HCT116 (cell line): ENCODE measurements around the gene TMEM74B. TPM values are rescaled to one million over a fixed set of nuclear protein-coding genes. Genes with fewer than 3 reads are reported as not detected.

ENCODE experiments used
- ATAC-seq: fragments of 200-7000 bp; cut with Tn5 transposase; 2 replicates; pipeline ENCODE4 v1.9.1; 2020; ENCODE audit warnings: mild to moderate bottlenecking, moderate library complexity
- BruUV-seq: library from RNA; stranded (reverse); fragments of 400-500 nt; replicated peaks from 2 replicates; lab custom pipeline; 2021; lab: Mats Ljungman, UMichigan
- CTCF ChIA-PET: fragments of 300-600 bp; sonication (Branson Sonifier 250); formaldehyde crosslinking; loops from one replicate; lab custom pipeline; 2021; ENCODE audit warnings: antibody characterized with exemption; lab: Charles Lee
- POLR2A ChIA-PET: fragments of 300-600, 350-600 bp; sonication (Branson Sonifier 250); formaldehyde crosslinking; loops from one replicate; lab custom pipeline; 2021; ENCODE audit warnings: antibody characterized with exemption; lab: Charles Lee
- RAD21 ChIA-PET, 2 experiments: fragments of 300-600 bp; sonication (Branson Sonifier 250); formaldehyde crosslinking; loops; one replicate each; lab custom pipeline; 2023; ENCODE audit warnings: low total read pairs in 2 of 2; ENCODE audit not compliant: uncharacterized antibody in 2 of 2, unreplicated experiment in 2 of 2, low non-redundant PET in 1 of 2; lab: Charles Lee
- DNase-seq: peaks from one replicate; pipeline ENCODE4 v3.0.0-alpha.2; 2010; ENCODE audit warnings: low read depth, low spot score
- H2AFZ ChIP-seq: fragments of 200-600 bp; shearing (Covaris generic), sonication (generic); 2 replicates; pipeline ENCODE4 v1.6.1; 2017; ENCODE audit warnings: low read depth, mixed run types, mixed read lengths, antibody characterized with exemption, low read length; ENCODE audit not compliant: poor library complexity, severe bottlenecking
- H3K27ac ChIP-seq: 2 replicates; pipeline ENCODE4 v1.5.1; 2012; ENCODE audit warnings: low read depth, low read length
- H3K27me3 ChIP-seq: fragments of 200-600 bp; sonication (generic); 2 replicates; pipeline ENCODE4 v1.6.1; 2016; ENCODE audit warnings: mixed run types, low read length, mixed read lengths; ENCODE audit not compliant: insufficient read depth
- H3K36me3 ChIP-seq, 2 experiments: fragments of 200-500 bp in 1 of 2; fragments of 200-600 bp in 1 of 2; sonication (Bioruptor generic) in 1 of 2; sonication (generic) in 1 of 2; 2 replicates each; pipeline versions ENCODE4 v1.5.1 to v1.6.1; 2014 to 2016; ENCODE audit warnings: low read length in 2 of 2, inconsistent platforms in 1 of 2, mixed read lengths in 1 of 2, mixed run types in 1 of 2; ENCODE audit not compliant: insufficient read depth in 2 of 2, control insufficient read depth in 1 of 2
- H3K4me1 ChIP-seq, 2 experiments: fragments of 200-600 bp in 1 of 2; sonication (generic) in 1 of 2; 2 replicates each; pipeline versions ENCODE4 v1.5.1 to v1.6.1; 2012 to 2017; ENCODE audit warnings: low read length in 2 of 2, inconsistent platforms in 1 of 2, mild to moderate bottlenecking in 1 of 2, mixed read lengths in 1 of 2, mixed run types in 1 of 2, moderate library complexity in 1 of 2; ENCODE audit not compliant: insufficient read depth in 2 of 2, control insufficient read depth in 1 of 2
- H3K4me2 ChIP-seq: fragments of 200-600 bp; sonication (generic); 2 replicates; pipeline ENCODE4 v1.6.1; 2017; ENCODE audit warnings: mixed run types, low read length, mixed read lengths
- H3K4me3 ChIP-seq, 2 experiments: fragments of 200-600 bp in 1 of 2; sonication (generic) in 1 of 2; replicated peaks in 1 of 2; 2 replicates each; pipeline ENCODE4 v1.5.1; 2011 to 2016; ENCODE audit warnings: low read length in 2 of 2, control low read depth in 1 of 2, low read depth in 1 of 2, mild to moderate bottlenecking in 1 of 2, mixed read lengths in 1 of 2, mixed run types in 1 of 2
- H3K79me2 ChIP-seq: fragments of 200-600 bp; sonication (generic); 2 replicates; pipeline ENCODE4 v1.6.1; 2017; ENCODE audit warnings: mild to moderate bottlenecking, mixed run types, low read length, moderate library complexity, mixed read lengths; ENCODE audit not compliant: insufficient read depth
- H3K9ac ChIP-seq: fragments of 200-600 bp; sonication (generic); 2 replicates; pipeline ENCODE4 v1.6.1; 2016; ENCODE audit warnings: low read length, mixed read lengths
- H3K9me2 ChIP-seq: fragments of 200-600 bp; sonication (generic), shearing (Covaris generic); 2 replicates; pipeline ENCODE4 v1.6.1; 2017; ENCODE audit warnings: mixed run types, mild to moderate bottlenecking, moderate library complexity; ENCODE audit not compliant: insufficient read depth
- H3K9me3 ChIP-seq, 2 experiments: fragments of 200-500 bp in 1 of 2; fragments of 200-600 bp in 1 of 2; sonication (Bioruptor generic) in 1 of 2; sonication (generic) in 1 of 2; 2 replicates each; pipeline ENCODE4 v1.6.1; 2014 to 2017; ENCODE audit warnings: low read length in 2 of 2, mixed read lengths in 2 of 2, inconsistent platforms in 1 of 2, low read depth in 1 of 2, mild to moderate bottlenecking in 1 of 2, mixed run types in 1 of 2, moderate library complexity in 1 of 2; ENCODE audit not compliant: control insufficient read depth in 1 of 2, insufficient read depth in 1 of 2
- H4K20me1 ChIP-seq: fragments of 200-600 bp; sonication (generic), shearing (Covaris generic); 2 replicates; pipeline ENCODE4 v1.6.1; 2017; ENCODE audit warnings: mixed run types, mild to moderate bottlenecking, moderate library complexity; ENCODE audit not compliant: insufficient read depth
- CEBPB ChIP-seq: IDR thresholded peaks from 2 replicates; pipeline ENCODE4 v1.6.1; 2012; ENCODE audit warnings: low read depth
- EGR1 ChIP-seq: IDR thresholded peaks from 2 replicates; pipeline ENCODE4 v1.6.1; 2012; ENCODE audit warnings: low read depth
- EZH2phosphoT487 ChIP-seq: fragments of 200-600 bp; IDR thresholded peaks from 2 replicates; pipeline ENCODE4 v1.6.1; 2018; ENCODE audit warnings: antibody characterized with exemption, borderline replicate concordance
- FOSL1 ChIP-seq: IDR thresholded peaks from 2 replicates; pipeline ENCODE4 v1.6.1; 2012; ENCODE audit warnings: low read depth
- POLR2AphosphoS5 ChIP-seq: IDR thresholded peaks from 2 replicates; pipeline ENCODE4 v1.6.1; 2011; ENCODE audit warnings: mild to moderate bottlenecking, low read depth, low read length, moderate library complexity
- RAD21 ChIP-seq: IDR thresholded peaks from 2 replicates; pipeline ENCODE4 v1.6.1; 2012; ENCODE audit warnings: low read depth, mild to moderate bottlenecking
- SP1 ChIP-seq: IDR thresholded peaks from 2 replicates; pipeline ENCODE4 v1.6.1; 2012; ENCODE audit warnings: low read depth
- YY1 ChIP-seq: IDR thresholded peaks from 2 replicates; pipeline ENCODE4 v1.6.1; 2011; ENCODE audit warnings: low read length, low read depth, moderate library complexity, mild to moderate bottlenecking; ENCODE audit not compliant: insufficient replicate concordance; ENCODE audit errors: extremely low read depth
- ZFX ChIP-seq: fragments of 450-650 bp; IDR thresholded peaks from 2 replicates; pipeline ENCODE4 v1.6.1; 2017
- intact Hi-C: fragments of 100-400 bp; cut with micrococcal nuclease; formaldehyde crosslinking; loops from 2 replicates; pipeline ENCODE4 v1.10.0; 2022
- total RNA-seq: library from RNA; stranded (reverse); gene quantifications from one replicate; pipeline ENCODE4 v1.2.1, GENCODE V29; 2021; ENCODE audit not compliant: unreplicated experiment
- TF ChIP-seq, protein P1 (sequence below), 3 experiments: fragments of 200-600 bp in 1 of 3; sonication (generic) in 1 of 3; IDR thresholded peaks in 2 of 3; conservative IDR thresholded peaks in 1 of 3; 2 replicates each; pipeline ENCODE4 v1.5.1; 2012 to 2017; ENCODE audit warnings: low read depth in 2 of 3, low read length in 2 of 3, antibody characterized with exemption in 1 of 3, borderline replicate concordance in 1 of 3, control low read depth in 1 of 3, mild to moderate bottlenecking in 1 of 3, mixed read lengths in 1 of 3, mixed run types in 1 of 3, moderate library complexity in 1 of 3; ENCODE audit not compliant: insufficient read depth in 1 of 3
- TF ChIP-seq, protein P2 (sequence below): IDR thresholded peaks from 2 replicates; pipeline ENCODE4 v1.6.1; 2012
- TF ChIP-seq, protein P3 (sequence below): IDR thresholded peaks from 2 replicates; pipeline ENCODE4 v1.6.1; 2011; ENCODE audit warnings: mild to moderate bottlenecking, low read length, moderate library complexity; ENCODE audit not compliant: insufficient replicate concordance; ENCODE audit errors: extremely low read depth
- TF ChIP-seq, protein P4 (sequence below): IDR thresholded peaks from 2 replicates; pipeline ENCODE4 v1.6.1; 2012

Gene TMEM74B
- total RNA-seq, 1 experiment from 2014 or later, result 25.7 TPM

DNA sequence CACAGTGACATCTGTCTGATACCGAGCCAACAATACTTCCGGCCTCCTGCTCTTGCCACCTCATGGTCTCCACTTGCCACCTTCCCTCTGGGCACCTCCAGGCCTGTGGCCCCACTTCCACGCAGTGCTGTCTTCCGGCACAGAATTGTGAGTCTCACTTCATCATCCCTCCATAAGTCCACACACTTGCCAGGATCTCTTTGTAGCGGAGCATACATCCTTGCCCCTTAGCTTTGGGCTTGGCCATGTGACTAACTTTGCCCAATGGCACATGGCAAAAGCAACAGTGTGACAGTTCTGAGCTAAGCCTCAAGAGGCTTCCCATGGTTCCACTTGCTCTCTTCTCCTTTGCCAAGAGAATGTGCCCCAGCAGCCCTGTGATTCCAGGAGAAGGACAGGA, 14.0 kb upstream of the TMEM74B start:
- no peaks in the 10 kb centered on the region for H4K20me1 ChIP-seq
- ChIA-PET POLR2A (no interaction called here), CTCF (interaction anchor here (2.0 kb wide), 1 partner anchor 14 kb away, joined by 5 read pairs; no protein-coding TSS in a partner anchor), RAD21 (no interaction called here)
- no peaks in the 10 kb centered on the region for H3K36me3 ChIP-seq
- DNase-seq, result no peak
- no TSS peak for BruUV-seq
- H3K9ac ChIP-seq, result no peak overlapping the region
- no peak overlapping the region for H3K4me2 ChIP-seq
- TF ChIP-seq ZFX, result 0 out of 2 replicates have a peak, but pooled peaks have one; percentile 10
- no peak for TF ChIP-seq EGR1
- TF ChIP-seq FOSL1, result no peak
- no peaks in the 10 kb centered on the region for H3K9me3 ChIP-seq
- no peak overlapping the region for H3K4me3 ChIP-seq
- intact Hi-C loops, result no loop called here
- no peak overlapping the region for H3K27ac ChIP-seq
- H2AFZ ChIP-seq, result no peak overlapping the region
- H3K4me1 ChIP-seq, result peaks cover 0 to 6% of the 10 kb centered on the region in 2 experiments; a peak in 1 of 4 replicates
- ATAC-seq, result peak; percentile 32; the same call in 1 of the 2 replicates
- H3K79me2 ChIP-seq, result no peaks in the 10 kb centered on the region
- H3K9me2 ChIP-seq, result no peaks in the 10 kb centered on the region
- H3K27me3 ChIP-seq, result no peaks in the 10 kb centered on the region

DNA sequence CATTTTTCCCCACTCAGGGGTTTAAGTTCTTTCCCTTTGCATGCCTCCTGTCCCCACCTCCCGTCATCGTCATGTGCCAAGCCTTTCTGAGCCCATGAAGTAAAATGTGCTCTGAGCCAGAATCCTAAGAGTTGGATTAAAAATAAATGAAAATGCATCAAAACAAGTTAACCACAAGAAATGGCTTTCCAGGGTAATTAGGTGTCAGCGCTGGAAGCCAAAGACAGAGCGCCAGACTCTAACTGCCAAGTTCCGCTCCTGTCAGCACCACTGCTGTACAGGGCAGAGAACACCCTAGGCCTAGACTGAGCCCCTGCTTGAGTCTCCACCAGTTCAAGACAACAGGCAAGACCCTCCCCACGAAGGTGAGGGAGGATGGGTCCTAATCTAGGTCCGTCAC, 13.0 kb upstream of the TMEM74B start:
- Histone ChIP-seq H3K27me3 (no peaks in the 10 kb centered on the region), H4K20me1 (no peaks in the 10 kb centered on the region), H3K4me3 (no peak overlapping the region), H3K4me2 (no peak overlapping the region), H3K9me3 (no peaks in the 10 kb centered on the region), H3K36me3 (no peaks in the 10 kb centered on the region), H3K4me1 (no peaks in the 10 kb centered on the region), H3K9ac (no peak overlapping the region), H3K9me2 (no peaks in the 10 kb centered on the region), H3K27ac (no peak overlapping the region), H3K79me2 (no peaks in the 10 kb centered on the region), H2AFZ (no peak overlapping the region)
- no peak for ATAC-seq
- intact Hi-C loops, result no loop called here
- ChIA-PET CTCF (no interaction called here), RAD21 (no interaction called here), POLR2A (no interaction called here)
- DNase-seq, result no peak
- no TSS peak for BruUV-seq
- TF ChIP-seq EZH2phosphoT487 (no peak), CEBPB (no peak), RAD21 (no peak), YY1 (no peak), SP1 (no peak), POLR2AphosphoS5 (no peak)
- TF ChIP-seq, protein P1, sequence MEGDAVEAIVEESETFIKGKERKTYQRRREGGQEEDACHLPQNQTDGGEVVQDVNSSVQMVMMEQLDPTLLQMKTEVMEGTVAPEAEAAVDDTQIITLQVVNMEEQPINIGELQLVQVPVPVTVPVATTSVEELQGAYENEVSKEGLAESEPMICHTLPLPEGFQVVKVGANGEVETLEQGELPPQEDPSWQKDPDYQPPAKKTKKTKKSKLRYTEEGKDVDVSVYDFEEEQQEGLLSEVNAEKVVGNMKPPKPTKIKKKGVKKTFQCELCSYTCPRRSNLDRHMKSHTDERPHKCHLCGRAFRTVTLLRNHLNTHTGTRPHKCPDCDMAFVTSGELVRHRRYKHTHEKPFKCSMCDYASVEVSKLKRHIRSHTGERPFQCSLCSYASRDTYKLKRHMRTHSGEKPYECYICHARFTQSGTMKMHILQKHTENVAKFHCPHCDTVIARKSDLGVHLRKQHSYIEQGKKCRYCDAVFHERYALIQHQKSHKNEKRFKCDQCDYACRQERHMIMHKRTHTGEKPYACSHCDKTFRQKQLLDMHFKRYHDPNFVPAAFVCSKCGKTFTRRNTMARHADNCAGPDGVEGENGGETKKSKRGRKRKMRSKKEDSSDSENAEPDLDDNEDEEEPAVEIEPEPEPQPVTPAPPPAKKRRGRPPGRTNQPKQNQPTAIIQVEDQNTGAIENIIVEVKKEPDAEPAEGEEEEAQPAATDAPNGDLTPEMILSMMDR (IDR thresholded peaks at IDR 0.05 in 2 of 3, conservative IDR thresholded peaks at IDR 0.05 in 1 of 3; ENCODE audit: borderline replicate concordance in 1 of 3, insufficient read depth in 1 of 3, low read depth in 2 of 3, low read length in 2 of 3), result no peak
- TF ChIP-seq, protein P2, sequence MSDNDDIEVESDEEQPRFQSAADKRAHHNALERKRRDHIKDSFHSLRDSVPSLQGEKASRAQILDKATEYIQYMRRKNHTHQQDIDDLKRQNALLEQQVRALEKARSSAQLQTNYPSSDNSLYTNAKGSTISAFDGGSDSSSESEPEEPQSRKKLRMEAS, result no peak
- TF ChIP-seq, protein P3, sequence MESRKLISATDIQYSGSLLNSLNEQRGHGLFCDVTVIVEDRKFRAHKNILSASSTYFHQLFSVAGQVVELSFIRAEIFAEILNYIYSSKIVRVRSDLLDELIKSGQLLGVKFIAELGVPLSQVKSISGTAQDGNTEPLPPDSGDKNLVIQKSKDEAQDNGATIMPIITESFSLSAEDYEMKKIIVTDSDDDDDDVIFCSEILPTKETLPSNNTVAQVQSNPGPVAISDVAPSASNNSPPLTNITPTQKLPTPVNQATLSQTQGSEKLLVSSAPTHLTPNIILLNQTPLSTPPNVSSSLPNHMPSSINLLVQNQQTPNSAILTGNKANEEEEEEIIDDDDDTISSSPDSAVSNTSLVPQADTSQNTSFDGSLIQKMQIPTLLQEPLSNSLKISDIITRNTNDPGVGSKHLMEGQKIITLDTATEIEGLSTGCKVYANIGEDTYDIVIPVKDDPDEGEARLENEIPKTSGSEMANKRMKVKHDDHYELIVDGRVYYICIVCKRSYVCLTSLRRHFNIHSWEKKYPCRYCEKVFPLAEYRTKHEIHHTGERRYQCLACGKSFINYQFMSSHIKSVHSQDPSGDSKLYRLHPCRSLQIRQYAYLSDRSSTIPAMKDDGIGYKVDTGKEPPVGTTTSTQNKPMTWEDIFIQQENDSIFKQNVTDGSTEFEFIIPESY, result no peak
- TF ChIP-seq, protein P4, sequence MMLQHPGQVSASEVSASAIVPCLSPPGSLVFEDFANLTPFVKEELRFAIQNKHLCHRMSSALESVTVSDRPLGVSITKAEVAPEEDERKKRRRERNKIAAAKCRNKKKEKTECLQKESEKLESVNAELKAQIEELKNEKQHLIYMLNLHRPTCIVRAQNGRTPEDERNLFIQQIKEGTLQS, result no peak
